K562 (cell line): Measurements from ENCODE around the gene PUS3. TPM values are rescaled to one million over a fixed set of nuclear protein-coding genes. Genes with fewer than 3 reads are reported as not detected.

Source experiments
- ATAC-seq: fragments of 200-7000 bp; cut with Tn5 transposase; 3 replicates; pipeline ENCODE4 v1.9.1; 2020; ENCODE audit warnings: moderate library complexity
- BruUV-seq: library from RNA; stranded (reverse); fragments of 400-500 nt; replicated peaks from 2 replicates; lab custom pipeline; 2021; lab: Mats Ljungman, UMichigan
- CTCF ChIA-PET: fragments of 300-600 bp; formaldehyde crosslinking; extraction: SDS; loops from one replicate; lab custom pipeline; 2021; ENCODE audit warnings: low intra/inter-chr PET ratio; lab: Yijun Ruan, JAX
- POLR2A ChIA-PET: fragments of 300-600, 350-650 bp; sonication (Branson Sonifier 250); formaldehyde crosslinking; extraction: SDS; loops from one replicate; lab custom pipeline; 2021; ENCODE audit warnings: antibody characterized with exemption, inconsistent platforms; lab: Yijun Ruan, JAX
- DNase-seq, 4 experiments: peaks; one replicate each; pipeline versions ENCODE4 v3.0.0 to v3.0.0-alpha.2; 2011 to 2018; ENCODE audit warnings: low spot score in 3 of 4, mixed read lengths in 3 of 4; ENCODE audit errors: extremely low read depth in 1 of 4
- FAIRE-seq: peaks from 2 replicates; lab custom pipeline; 2011; peaks lifted over from hg19 to GRCh38; lab: Jason Lieb, UNC
- H2AFZ ChIP-seq: 2 replicates; pipeline ENCODE4 v1.6.0; 2011; ENCODE audit warnings: low read depth, low read length, control low read depth, inconsistent platforms
- H3K27ac ChIP-seq: fragments of 200-600 bp; 3 replicates; pipeline ENCODE4 v1.8.0; 2011; ENCODE audit warnings: low read depth, mild to moderate bottlenecking, control low read depth, inconsistent platforms, low read length, moderate library complexity, mixed read lengths; ENCODE audit errors: extremely low read depth
- H3K27me3 ChIP-seq, 2 experiments: fragments of 300-600 bp in 1 of 2; 2 replicates in 1 of 2; 3 replicates in 1 of 2; pipeline versions ENCODE4 v1.6.0 to v1.8.0; 2011; ENCODE audit warnings: inconsistent platforms in 2 of 2, low read length in 2 of 2, mild to moderate bottlenecking in 1 of 2, mixed read lengths in 1 of 2, moderate library complexity in 1 of 2; ENCODE audit not compliant: control insufficient read depth in 2 of 2, insufficient read depth in 2 of 2
- H3K36me3 ChIP-seq: fragments of 300-600 bp; 3 replicates; pipeline ENCODE4 v1.8.0; 2011; ENCODE audit warnings: mild to moderate bottlenecking, low read length, inconsistent platforms; ENCODE audit not compliant: control insufficient read depth, insufficient read depth
- H3K4me1 ChIP-seq, 2 experiments: fragments of 200-600 bp in 1 of 2; replicated peaks in 1 of 2; 2 replicates in 1 of 2; 3 replicates in 1 of 2; pipeline versions ENCODE4 v1.5.1 to v1.8.0; 2011; ENCODE audit warnings: inconsistent platforms in 2 of 2, low read length in 2 of 2, mild to moderate bottlenecking in 1 of 2, mixed read lengths in 1 of 2, moderate library complexity in 1 of 2; ENCODE audit not compliant: control insufficient read depth in 2 of 2, insufficient read depth in 2 of 2
- H3K4me2 ChIP-seq: 2 replicates; pipeline ENCODE4 v1.6.1; 2011; ENCODE audit warnings: low read length, control low read depth, inconsistent platforms, mixed read lengths; ENCODE audit not compliant: insufficient read depth
- H3K4me3 ChIP-seq: fragments of 200-600 bp; sonication (generic), shearing (Covaris generic); 2 replicates; pipeline ENCODE4 v1.5.1; 2016; ENCODE audit warnings: control low read depth, inconsistent platforms
- H3K79me2 ChIP-seq: fragments of 200-600 bp; 3 replicates; pipeline ENCODE4 v1.8.0; 2011; ENCODE audit warnings: low read length, inconsistent platforms; ENCODE audit not compliant: control insufficient read depth, insufficient read depth
- H3K9ac ChIP-seq, 2 experiments: 2 replicates each; pipeline versions ENCODE4 v1.6.0 to v1.6.1; 2011; ENCODE audit warnings: low read depth in 2 of 2, low read length in 2 of 2, control low read depth in 1 of 2, inconsistent platforms in 1 of 2, mild to moderate bottlenecking in 1 of 2, mixed read lengths in 1 of 2; ENCODE audit not compliant: insufficient read depth in 1 of 2
- H3K9me1 ChIP-seq: one replicate; pipeline ENCODE4 v1.6.0; 2011; ENCODE audit warnings: inconsistent platforms, mild to moderate bottlenecking, low read length, moderate library complexity; ENCODE audit not compliant: control insufficient read depth, insufficient read depth
- H3K9me3 ChIP-seq: replicated peaks from 2 replicates; pipeline ENCODE4 v1.5.1; 2011; ENCODE audit warnings: low read depth, low read length, inconsistent platforms; ENCODE audit not compliant: control insufficient read depth, insufficient read depth
- H4K20me1 ChIP-seq: replicated peaks from 2 replicates; pipeline ENCODE4 v1.6.1; 2011; ENCODE audit warnings: low read length, inconsistent platforms, mixed read lengths; ENCODE audit not compliant: control insufficient read depth, insufficient read depth
- CHD1 ChIP-seq: fragments of 200-600 bp; sonication (generic); IDR thresholded peaks from one replicate; pipeline ENCODE4 v1.6.1; 2012; ENCODE audit warnings: mild to moderate bottlenecking, moderate library complexity, low read length, inconsistent platforms
- HMGN3 ChIP-seq: IDR thresholded peaks from 2 replicates; pipeline ENCODE4 v1.6.1; 2011; ENCODE audit warnings: borderline replicate concordance, low read depth, mild to moderate bottlenecking, mixed read lengths, low read length; ENCODE audit not compliant: insufficient read length; ENCODE audit errors: extremely low read depth
- HNRNPLL ChIP-seq: fragments of 200-400 bp; formaldehyde crosslinking; IDR thresholded peaks from 2 replicates; pipeline ENCODE4 v1.6.1; 2017; ENCODE audit warnings: low read length, low read depth, mild to moderate bottlenecking; ENCODE audit not compliant: poor library complexity, severe bottlenecking
- MTF1 ChIP-seq: fragments of 250-450 bp; sonication (Bioruptor Pico); IDR thresholded peaks from 2 replicates; pipeline ENCODE4 v1.9.0; 2021; ENCODE audit warnings: moderate library complexity, mild to moderate bottlenecking, inconsistent platforms, borderline replicate concordance
- TAL1 ChIP-seq: fragments of 450-650 bp; IDR thresholded peaks from 2 replicates; pipeline ENCODE4 v1.6.1; 2016; ENCODE audit warnings: mild to moderate bottlenecking
- TBL1XR1 ChIP-seq, 2 experiments: IDR thresholded peaks; 2 replicates each; pipeline ENCODE4 v1.6.1; 2012; ENCODE audit warnings: improper control_type of control experiment in 2 of 2, low read length in 2 of 2, mild to moderate bottlenecking in 1 of 2
- TCF3 ChIP-seq: sonication (generic); formaldehyde crosslinking; IDR thresholded peaks from 2 replicates; pipeline ENCODE4 v1.4.0; 2020; ENCODE audit warnings: mild to moderate bottlenecking, missing genetic modification reagents
- WGBS: fragments of 100-300 bp; shearing (Covaris generic); methylation state at CpG from one replicate; pipeline ENCODE4 v1.1.6; 2016; ENCODE audit warnings: low coverage, mixed read lengths; ENCODE audit not compliant: insufficient coverage; ENCODE audit errors: missing lambda C conversion rate; 5-methylcytosine and 5-hydroxymethylcytosine counted together
- in situ Hi-C: fragments of 300-500 bp; cut with MboI; formaldehyde crosslinking; loops from 4 replicates; pipeline ENCODE4 v1.15.0; 2018; ENCODE audit warnings: inconsistent platforms, mixed read lengths
- intact Hi-C: fragments of 100-400 bp; cut with micrococcal nuclease; formaldehyde crosslinking; loops from 2 replicates; pipeline ENCODE4 v1.14.2; 2022
- polyA plus RNA-seq, 8 experiments: library from polyadenylated mRNA; depleted of rRNA in 4 of 8; stranded (reverse) in 5 of 8; unstranded in 3 of 8; fragments of >200 nt; fragmentation: Nextera tagmentation in 2 of 8; fragmentation: Illumina TruSeq in 1 of 8; extraction: Ambion mirVana in 2 of 8; extraction: Trizol in 1 of 8; gene quantifications; 2 replicates each; pipeline versions ENCODE4 v1.2.1 to v1.2.3, GENCODE V29; 2011 to 2014; ENCODE audit warnings: inconsistent platforms in 1 of 8, missing spikeins in 1 of 8
- total RNA-seq, 7 experiments: library from RNA; depleted of rRNA in 6 of 7; stranded (reverse); fragments of >200 nt in 6 of 7; fragmentation: Illumina TruSeq in 2 of 7; extraction: Trizol in 2 of 7; gene quantifications; 2 replicates each; pipeline versions ENCODE4 v1.2.1 to v1.2.3, GENCODE V29; 2011 to 2021; ENCODE audit warnings: low replicate concordance in 1 of 7

The PUS3 gene
- total and polyA plus RNA-seq, 9 of the 15 experiments (the other 6 are each of a cell fraction or from before 2014, with no cell fraction given): 16.5 to 49.2 (median 35.9) TPM

GRCh38 chr11:125945011-125945796 lies 42.2 kb upstream of the PUS3 start:
- peak; percentile 46; the same call in 1 of the 2 replicates for TF ChIP-seq TCF3 (CRISPR knock-in tag)
- no peak for TF ChIP-seq HMGN3
- in situ Hi-C loops: no loop called here
- peak in 1 of 4 experiments; percentile 23 for DNase-seq
- H3K4me2 ChIP-seq: no peak overlapping the region; the same call in 1 of the 2 replicates
- H3K27me3 ChIP-seq: peaks cover 34 to 76% of the 10 kb centered on the region in 2 experiments
- H4K20me1 ChIP-seq: peaks cover 5% of the 10 kb centered on the region
- intact Hi-C loops: no loop called here
- H3K36me3 ChIP-seq: no peaks in the 10 kb centered on the region
- H3K4me3 ChIP-seq: no peak overlapping the region
- no TSS peak for BruUV-seq
- ChIA-PET CTCF (no interaction called here), POLR2A (interaction anchor here (0.6 to 1.2 kb wide), 3 partner anchors 14 to 358 kb away, joined by 3 to 4 read pairs (median 4); partner anchors contain the start of gene DCPS)
- no peaks in the 10 kb centered on the region for H3K9me1 ChIP-seq
- no peak overlapping the region for H2AFZ ChIP-seq
- peaks cover 2 to 20% of the 10 kb centered on the region in 2 experiments; a peak in 3 of 5 replicates for H3K4me1 ChIP-seq
- FAIRE-seq: peak; percentile 6
- H3K9ac ChIP-seq: no peak overlapping the region
- 0% methylated on average over 15 of the region's 15 CpGs for WGBS
- no peaks in the 10 kb centered on the region for H3K79me2 ChIP-seq
- H3K27ac ChIP-seq: no peak overlapping the region
- ATAC-seq: no peak
- no peaks in the 10 kb centered on the region for H3K9me3 ChIP-seq

GRCh38 chr11:125944350-125945010 lies 41.5 kb upstream of the PUS3 start:
- CTCF ChIA-PET: no interaction called here
- peaks cover 2 to 20% of the 10 kb centered on the region in 2 experiments; a peak in 3 of 5 replicates for H3K4me1 ChIP-seq

More at GRCh38 chr11:125944350-125945010, 41.5 kb upstream of the PUS3 start:
- Histone ChIP-seq H3K36me3 (no peaks in the 10 kb centered on the region), H3K27me3 (peaks cover 27 to 68% of the 10 kb centered on the region in 2 experiments), H2AFZ (no peak overlapping the region), H3K9ac (no peak overlapping the region), H3K79me2 (no peaks in the 10 kb centered on the region), H3K4me3 (no peak overlapping the region), H3K9me1 (no peaks in the 10 kb centered on the region), H3K9me3 (no peaks in the 10 kb centered on the region), H3K4me2 (no peak overlapping the region), H4K20me1 (peaks cover 5% of the 10 kb centered on the region), H3K27ac (no peak overlapping the region)
- FAIRE-seq (no peak), ATAC-seq (no peak), DNase-seq (no peak)
- intact Hi-C loops (loop anchor here (5.0 kb wide), 1 partner anchor 248 kb away; no protein-coding TSS in a partner anchor), in situ Hi-C loops (no loop called here)
- WGBS: 3% methylated on average over 13 of the region's 13 CpGs
- POLR2A ChIA-PET: no interaction called here
- no TSS peak for BruUV-seq
- TF ChIP-seq CHD1: no peak
- peak; percentile 55 for TF ChIP-seq HNRNPLL
- no peak for TF ChIP-seq MTF1 (CRISPR knock-in tag)
- no peak for TF ChIP-seq TBL1XR1 (IDR thresholded peaks at IDR 0.05; ENCODE audit: low read length in 2 of 2)
- TF ChIP-seq TAL1: no peak
